ENCODE data around the gene LETM1. TPM values are rescaled to one million over a fixed set of nuclear protein-coding genes. Genes with fewer than 3 reads are reported as not detected.
A peak's percentile ranks its signal among the peaks of the same experiment; 100 is the strongest.

The LETM1 gene
- total RNA-seq, 1 experiment from 2014 or later, result 102 TPM

DNA sequence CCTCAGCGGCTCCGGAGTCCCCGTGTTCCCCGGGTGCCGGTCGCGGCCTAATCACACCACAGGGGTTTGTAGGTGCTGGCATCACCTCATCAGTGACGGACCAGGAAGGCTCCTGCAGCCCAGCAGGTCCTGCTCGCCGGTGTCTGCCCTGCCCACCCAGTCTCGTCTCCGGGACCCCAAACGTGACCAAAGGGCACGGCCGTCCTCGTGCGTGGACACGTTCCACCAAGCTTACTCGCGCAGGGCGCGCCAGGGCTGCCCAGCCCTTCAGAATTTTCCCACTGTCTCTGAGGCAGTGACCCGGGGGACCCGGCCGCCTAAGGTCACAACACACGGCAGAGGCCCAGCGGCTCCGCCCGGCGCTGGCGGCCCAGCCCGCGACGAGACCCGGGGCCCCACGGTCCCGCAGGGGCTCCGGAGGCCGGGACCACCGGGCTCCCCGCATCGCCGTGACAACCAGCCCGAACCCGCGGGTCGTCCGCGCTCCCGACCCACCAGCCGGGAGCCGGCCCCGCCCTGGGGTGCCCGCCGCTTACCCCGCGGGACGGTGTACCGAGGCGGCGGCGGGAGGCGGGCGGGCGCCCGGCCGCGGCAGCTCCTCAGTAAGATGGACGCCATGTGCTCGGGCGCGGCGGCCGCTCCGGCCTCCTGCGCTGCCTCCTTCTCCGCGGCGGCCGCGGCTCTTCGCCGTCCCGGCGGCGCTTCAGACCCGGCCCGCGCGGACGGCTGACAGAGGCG lies 454 bp downstream of the LETM1 start:
- ChIA-PET CTCF (no interaction called here), POLR2A (ENCODE audit: low non-redundant PET) (no interaction called here)
- BruUV-seq (replicated peaks), result no TSS peak
- Histone ChIP-seq H3K36me3 (ENCODE audit: insufficient read depth, low read length, poor library complexity, severe bottlenecking) (peaks cover 6% of the 10 kb centered on the region), H3K9me3 (ENCODE audit: low read depth, low read length, poor library complexity, severe bottlenecking) (no peaks in the 10 kb centered on the region), H3K27me3 (replicated peaks; ENCODE audit: insufficient read depth, low read depth, low read length, poor library complexity) (no peaks in the 10 kb centered on the region), H3K4me1 (ENCODE audit: insufficient read depth, low read length, poor library complexity, severe bottlenecking) (peaks cover 13% of the 10 kb centered on the region), H3K27ac (ENCODE audit: low read depth, low read length, poor library complexity, severe bottlenecking) (peak overlapping the region; percentile 88), H3K4me3 (ENCODE audit: low read depth, low read length, poor library complexity, severe bottlenecking) (peak overlapping the region; percentile 90)
- no peak for DNase-seq (ENCODE audit: low spot score)
- TF ChIP-seq, protein P1, sequence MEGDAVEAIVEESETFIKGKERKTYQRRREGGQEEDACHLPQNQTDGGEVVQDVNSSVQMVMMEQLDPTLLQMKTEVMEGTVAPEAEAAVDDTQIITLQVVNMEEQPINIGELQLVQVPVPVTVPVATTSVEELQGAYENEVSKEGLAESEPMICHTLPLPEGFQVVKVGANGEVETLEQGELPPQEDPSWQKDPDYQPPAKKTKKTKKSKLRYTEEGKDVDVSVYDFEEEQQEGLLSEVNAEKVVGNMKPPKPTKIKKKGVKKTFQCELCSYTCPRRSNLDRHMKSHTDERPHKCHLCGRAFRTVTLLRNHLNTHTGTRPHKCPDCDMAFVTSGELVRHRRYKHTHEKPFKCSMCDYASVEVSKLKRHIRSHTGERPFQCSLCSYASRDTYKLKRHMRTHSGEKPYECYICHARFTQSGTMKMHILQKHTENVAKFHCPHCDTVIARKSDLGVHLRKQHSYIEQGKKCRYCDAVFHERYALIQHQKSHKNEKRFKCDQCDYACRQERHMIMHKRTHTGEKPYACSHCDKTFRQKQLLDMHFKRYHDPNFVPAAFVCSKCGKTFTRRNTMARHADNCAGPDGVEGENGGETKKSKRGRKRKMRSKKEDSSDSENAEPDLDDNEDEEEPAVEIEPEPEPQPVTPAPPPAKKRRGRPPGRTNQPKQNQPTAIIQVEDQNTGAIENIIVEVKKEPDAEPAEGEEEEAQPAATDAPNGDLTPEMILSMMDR (conservative IDR thresholded peaks at IDR 0.05; ENCODE audit: low read depth, low read length), result no peak
- TF ChIP-seq EZH2 (IDR thresholded peaks at IDR 0.05; ENCODE audit: borderline replicate concordance, low read depth, low read length, poor library complexity, severe bottlenecking), result no peak
- intact Hi-C loops (cut with micrococcal nuclease; ENCODE audit: unreplicated experiment), result no loop called here

DNA sequence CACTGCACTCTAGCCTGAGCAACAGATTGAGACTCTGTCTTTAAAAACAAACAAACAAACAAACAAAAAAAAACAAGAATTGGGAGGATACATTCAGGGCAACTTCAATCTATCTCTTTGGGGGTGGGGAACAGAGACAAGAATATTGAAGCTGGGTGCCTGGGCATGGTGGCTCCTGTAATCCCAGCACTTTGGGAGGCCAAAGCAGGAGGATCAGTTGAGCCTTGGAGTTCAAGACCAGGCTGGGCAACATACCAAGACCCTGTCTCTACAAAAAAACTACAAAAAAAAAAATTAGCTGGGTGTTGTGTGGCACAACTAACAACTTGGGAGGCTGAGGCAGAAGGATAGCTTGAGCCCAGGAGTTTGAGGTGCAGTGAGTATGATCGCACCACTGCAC lies 1.2 kb downstream of the LETM1 start:
- Histone ChIP-seq H3K27ac (ENCODE audit: low read depth, low read length, poor library complexity, severe bottlenecking) (peak overlapping the region; percentile 88), H3K9me3 (ENCODE audit: low read depth, low read length, poor library complexity, severe bottlenecking) (no peaks in the 10 kb centered on the region), H3K4me1 (ENCODE audit: insufficient read depth, low read length, poor library complexity, severe bottlenecking) (peaks cover 13% of the 10 kb centered on the region), H3K27me3 (replicated peaks; ENCODE audit: insufficient read depth, low read depth, low read length, poor library complexity) (no peaks in the 10 kb centered on the region), H3K36me3 (ENCODE audit: insufficient read depth, low read length, poor library complexity, severe bottlenecking) (peaks cover 6% of the 10 kb centered on the region), H3K4me3 (ENCODE audit: low read depth, low read length, poor library complexity, severe bottlenecking) (peak overlapping the region; percentile 90)
- BruUV-seq (replicated peaks), result TSS peak; percentile 65
- POLR2A ChIA-PET (ENCODE audit: low non-redundant PET), result no interaction called here
- CTCF ChIA-PET, result no interaction called here
- intact Hi-C loops (cut with micrococcal nuclease; ENCODE audit: unreplicated experiment), result no loop called here
- no peak for DNase-seq (ENCODE audit: low spot score)
- no peak for TF ChIP-seq EZH2 (IDR thresholded peaks at IDR 0.05; ENCODE audit: borderline replicate concordance, low read depth, low read length, poor library complexity, severe bottlenecking)
- TF ChIP-seq, protein P1 (conservative IDR thresholded peaks at IDR 0.05; ENCODE audit: low read depth, low read length), result no peak

DNA sequence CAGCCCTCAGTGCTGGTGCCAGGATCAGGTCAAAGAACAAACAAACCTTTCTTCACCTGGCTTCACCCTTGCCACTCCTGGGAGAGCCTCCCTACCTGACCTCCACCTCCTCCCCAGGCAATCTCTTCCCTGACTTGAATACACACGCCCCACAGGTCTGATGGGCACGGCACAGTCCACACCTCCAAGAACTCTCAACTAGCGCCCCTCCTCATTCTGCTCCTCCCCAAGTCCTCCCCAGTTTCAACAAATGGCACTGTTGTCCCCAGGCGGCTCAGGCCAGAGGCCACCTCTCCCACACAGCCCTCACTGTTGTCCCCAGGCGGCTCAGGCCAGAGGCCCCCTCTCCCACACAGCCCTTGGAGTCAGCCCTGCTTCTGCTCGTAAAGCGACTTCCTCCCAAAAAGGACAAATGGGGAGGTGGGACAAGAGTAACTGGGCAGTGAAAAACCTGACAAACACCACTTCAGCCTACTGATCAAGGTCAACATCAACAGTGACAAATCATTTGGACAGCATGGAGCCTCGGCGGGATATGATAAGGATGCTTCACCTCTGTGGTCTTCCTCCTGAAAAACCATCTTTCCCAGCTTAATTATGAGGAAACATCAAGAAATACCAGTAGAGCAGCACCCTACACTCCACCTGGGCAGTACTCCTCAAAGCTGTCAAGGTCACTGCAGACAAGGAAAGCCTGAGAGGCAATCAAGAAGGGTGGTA lies 2.9 kb downstream of the LETM1 start:
- ChIA-PET CTCF (no interaction called here), POLR2A (ENCODE audit: low non-redundant PET) (no interaction called here)
- Histone ChIP-seq H3K36me3 (ENCODE audit: insufficient read depth, low read length, poor library complexity, severe bottlenecking) (peaks cover 6% of the 10 kb centered on the region), H3K9me3 (ENCODE audit: low read depth, low read length, poor library complexity, severe bottlenecking) (no peaks in the 10 kb centered on the region), H3K4me1 (ENCODE audit: insufficient read depth, low read length, poor library complexity, severe bottlenecking) (peaks cover 8% of the 10 kb centered on the region), H3K27me3 (replicated peaks; ENCODE audit: insufficient read depth, low read depth, low read length, poor library complexity) (no peaks in the 10 kb centered on the region), H3K27ac (ENCODE audit: low read depth, low read length, poor library complexity, severe bottlenecking) (no peak overlapping the region), H3K4me3 (ENCODE audit: low read depth, low read length, poor library complexity, severe bottlenecking) (no peak overlapping the region)
- BruUV-seq (replicated peaks), result no TSS peak
- DNase-seq (ENCODE audit: low spot score), result no peak
- intact Hi-C loops (cut with micrococcal nuclease; ENCODE audit: unreplicated experiment), result no loop called here
- TF ChIP-seq, protein P1 (conservative IDR thresholded peaks at IDR 0.05; ENCODE audit: low read depth, low read length), result no peak
- no peak for TF ChIP-seq EZH2 (IDR thresholded peaks at IDR 0.05; ENCODE audit: borderline replicate concordance, low read depth, low read length, poor library complexity, severe bottlenecking)

Data from A673 (cell line).